Activated T-helper 1 cell treated with anti-CD3 and anti-CD28 coated beads, Interleukin-12 subunit alpha, Interleukin-12 subunit beta, Interleukin-2, Interleukin-4 antibody, amounts not matched to agents 30 ng/mL and 10 ng/mL and 1 ng/mL, durations not matched to agents 14 hours and 24 hours and 36 hours (primary cell): Measurements from ENCODE around the gene MIDN. TPM values are rescaled to one million over a fixed set of nuclear protein-coding genes. Genes with fewer than 3 reads are reported as not detected.

Experiments
- DNase-seq: peaks from one replicate; pipeline ENCODE4 v3.0.0; 2021; ENCODE audit warnings: low spot score
- H3K27ac Mint-ChIP-seq: one replicate; pipeline ENCODE4 v1.8.0; 2021; ENCODE audit warnings: mild to moderate bottlenecking, mixed read lengths
- H3K27me3 Mint-ChIP-seq: one replicate; pipeline ENCODE4 v1.8.0; 2022; ENCODE audit warnings: mild to moderate bottlenecking, moderate library complexity, mixed read lengths; ENCODE audit not compliant: insufficient read depth
- H3K36me3 Mint-ChIP-seq: one replicate; pipeline ENCODE4 v1.8.0; 2021; ENCODE audit warnings: low read depth, mixed read lengths
- H3K4me1 Mint-ChIP-seq: one replicate; pipeline ENCODE4 v1.8.0; 2021; ENCODE audit warnings: low read depth, mixed read lengths
- H3K4me3 Mint-ChIP-seq: one replicate; pipeline ENCODE4 v1.8.0; 2021; ENCODE audit warnings: mild to moderate bottlenecking, moderate library complexity, mixed read lengths
- H3K9me3 Mint-ChIP-seq: one replicate; pipeline ENCODE4 v1.8.0; 2021; ENCODE audit warnings: mixed read lengths
- intact Hi-C: fragments of 100-400 bp; cut with micrococcal nuclease; formaldehyde crosslinking; loops from one replicate; pipeline ENCODE4 v1.15.1; 2024
- total RNA-seq: library from RNA; stranded (reverse); gene quantifications from 2 replicates; pipeline ENCODE4 v1.2.3, GENCODE V29; 2022

The MIDN gene
- total RNA-seq, 1 donor from 2014 or later = 87.6 TPM

DNA sequence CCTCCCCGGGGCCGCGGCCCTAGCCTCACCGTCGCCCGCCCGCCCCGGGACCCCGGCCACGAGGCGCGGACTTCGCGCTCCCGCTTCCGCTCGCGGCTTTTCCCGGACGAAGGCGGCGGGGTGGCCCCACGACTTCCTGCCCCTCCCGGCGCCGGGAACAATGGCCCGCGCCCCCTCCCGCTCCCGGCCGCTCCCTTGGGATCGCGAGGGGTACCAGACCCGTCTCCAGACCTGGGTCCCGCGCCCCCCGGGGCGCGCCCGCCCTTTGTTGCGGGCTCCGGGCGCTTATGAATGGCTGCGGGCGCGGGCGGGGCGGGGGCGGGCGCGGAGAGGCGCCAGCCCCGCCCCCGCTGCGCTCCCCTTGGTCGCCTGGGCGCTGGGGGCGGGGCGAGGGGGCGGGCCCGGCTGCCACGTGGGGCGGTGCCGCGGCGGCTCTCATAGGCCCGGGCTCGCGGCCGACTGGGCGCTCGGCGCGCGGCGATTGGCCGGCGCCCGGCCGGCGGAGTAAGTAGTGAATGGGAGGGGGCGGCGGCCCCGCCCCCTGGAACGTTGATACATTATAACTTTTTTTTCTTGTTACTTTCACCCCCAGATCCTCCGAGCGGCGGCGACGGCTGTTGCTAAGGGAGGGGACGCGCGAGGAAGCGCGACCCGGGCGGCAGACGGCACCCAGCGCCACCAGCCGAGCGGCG is 1.1 kb downstream of the MIDN start:
- intact Hi-C loops = loop anchor here (1.0 to 10.0 kb wide), 7 partner anchors 8 to 614 kb away; partner anchors contain the start of genes ATP5F1D, CIRBP, KLF16 and STK11
- peak; percentile 91 for DNase-seq
- H3K27ac Mint-ChIP-seq = peak overlapping the region; percentile 86
- H3K4me3 Mint-ChIP-seq = peak overlapping the region; percentile 82
- no peaks in the 10 kb centered on the region for H3K27me3 Mint-ChIP-seq
- H3K36me3 Mint-ChIP-seq = peaks cover 18% of the 10 kb centered on the region
- H3K4me1 Mint-ChIP-seq = peaks cover 5% of the 10 kb centered on the region
- no peaks in the 10 kb centered on the region for H3K9me3 Mint-ChIP-seq

DNA sequence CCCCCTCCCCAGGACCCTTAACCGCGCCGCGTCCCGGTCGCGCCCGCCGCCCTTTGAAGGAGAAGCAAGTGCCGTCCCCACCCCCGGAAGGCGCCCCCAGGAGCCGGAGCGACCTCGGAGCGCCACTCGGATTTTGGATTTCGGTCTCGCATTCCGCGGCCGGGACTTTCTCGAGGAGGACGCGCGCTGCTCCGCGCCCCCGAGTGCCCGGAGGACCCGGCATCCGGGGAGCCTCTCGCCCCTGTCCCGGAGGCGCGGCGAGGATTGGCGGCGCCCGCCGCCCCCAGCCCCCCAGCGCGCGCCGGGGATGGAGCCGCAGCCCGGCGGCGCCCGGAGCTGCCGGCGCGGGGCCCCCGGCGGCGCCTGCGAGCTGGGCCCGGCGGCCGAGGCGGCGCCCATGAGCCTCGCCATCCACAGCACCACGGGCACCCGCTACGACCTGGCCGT is 1.6 kb downstream of the MIDN start:
- Mint-ChIP-seq H3K9me3 (no peaks in the 10 kb centered on the region), H3K36me3 (peaks cover 23% of the 10 kb centered on the region), H3K4me3 (peak overlapping the region; percentile 82), H3K4me1 (peaks cover 5% of the 10 kb centered on the region), H3K27ac (no peak overlapping the region), H3K27me3 (no peaks in the 10 kb centered on the region)
- intact Hi-C loops = loop anchor here (1.0 to 10.0 kb wide), 7 partner anchors 9 to 613 kb away; partner anchors contain the start of genes ATP5F1D, CIRBP, KLF16 and STK11
- DNase-seq = no peak

- intact Hi-C loops = no loop called here
- no peak for DNase-seq
- H3K4me3 Mint-ChIP-seq = peak overlapping the region; percentile 95
- peak overlapping the region; percentile 89 for H3K27ac Mint-ChIP-seq
- H3K9me3 Mint-ChIP-seq = no peaks in the 10 kb centered on the region
- no peaks in the 10 kb centered on the region for H3K27me3 Mint-ChIP-seq
- H3K36me3 Mint-ChIP-seq = peaks cover 24% of the 10 kb centered on the region
- H3K4me1 Mint-ChIP-seq = peaks cover 5% of the 10 kb centered on the region
Observed at GRCh38 chr19:1250437-1251260, 2.3 kb downstream of the MIDN start.

DNA sequence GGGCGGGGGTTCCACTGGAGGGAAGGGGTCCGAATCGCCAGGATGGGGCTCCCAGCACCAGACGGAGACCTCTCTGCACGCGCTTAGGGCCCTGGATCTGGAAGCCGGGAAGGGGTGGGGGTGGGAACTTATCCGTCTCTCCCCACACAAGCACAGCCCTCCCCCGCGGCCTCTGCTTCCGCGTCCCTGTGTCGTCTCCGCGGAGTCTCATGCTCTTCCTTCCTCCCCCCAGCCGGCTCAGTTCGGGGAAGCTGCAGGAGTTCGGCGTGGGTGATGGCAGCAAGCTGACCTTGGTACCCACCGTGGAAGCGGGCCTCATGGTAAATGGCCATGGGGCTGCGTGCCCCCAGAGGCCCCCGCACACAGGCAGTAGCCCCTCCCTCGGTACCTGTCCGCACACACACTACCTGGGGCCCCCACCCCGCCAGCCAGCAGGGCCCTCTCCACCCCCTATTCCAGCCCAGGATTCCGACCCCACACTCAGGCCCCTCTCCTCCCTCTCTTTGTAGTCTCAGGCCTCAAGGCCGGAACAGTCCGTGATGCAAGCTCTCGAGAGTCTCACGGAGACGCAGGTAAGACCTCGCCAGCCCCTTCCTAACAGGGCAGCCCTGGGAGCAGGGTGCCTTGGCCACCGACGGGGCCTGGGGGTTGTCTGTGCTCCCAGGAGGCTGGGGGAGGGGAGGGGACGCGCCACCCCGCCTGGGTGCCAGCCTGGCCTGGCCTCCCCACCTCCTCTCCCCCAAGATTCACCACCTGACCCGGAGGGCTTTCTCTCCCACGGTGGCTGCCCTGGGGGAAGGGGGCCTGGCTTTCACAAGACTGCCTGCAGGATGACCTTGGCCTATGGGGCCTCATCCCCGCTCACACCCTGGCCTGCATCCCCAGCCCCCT is 3.2 kb downstream of the MIDN start:
- no peaks in the 10 kb centered on the region for H3K27me3 Mint-ChIP-seq
- intact Hi-C loops = no loop called here
- H3K4me1 Mint-ChIP-seq = peaks cover 5% of the 10 kb centered on the region
- peaks cover 24% of the 10 kb centered on the region for H3K36me3 Mint-ChIP-seq
- peak; percentile 60 for DNase-seq
- H3K9me3 Mint-ChIP-seq = no peaks in the 10 kb centered on the region
- H3K4me3 Mint-ChIP-seq = peak overlapping the region; percentile 95
- H3K27ac Mint-ChIP-seq = peak overlapping the region; percentile 89

GRCh38 chr19:1252221-1252820 is 3.9 kb downstream of the MIDN start:
- intact Hi-C loops = no loop called here
- H3K27ac Mint-ChIP-seq = peak overlapping the region; percentile 86

GRCh38 chr19:1252821-1253513 is 4.6 kb downstream of the MIDN start:
- peak overlapping the region; percentile 95 for H3K4me3 Mint-ChIP-seq
- intact Hi-C loops = no loop called here

More at GRCh38 chr19:1252221-1252820, 3.9 kb downstream of the MIDN start:
- peaks cover 5% of the 10 kb centered on the region for H3K4me1 Mint-ChIP-seq
- DNase-seq = no peak
- H3K36me3 Mint-ChIP-seq = peaks cover 24% of the 10 kb centered on the region
- peak overlapping the region; percentile 95 for H3K4me3 Mint-ChIP-seq
- no peaks in the 10 kb centered on the region for H3K27me3 Mint-ChIP-seq
- H3K9me3 Mint-ChIP-seq = no peaks in the 10 kb centered on the region

GRCh38 chr19:1253514-1254080 is 5.2 kb downstream of the MIDN start:
- no peaks in the 10 kb centered on the region for H3K9me3 Mint-ChIP-seq
- peaks cover 15% of the 10 kb centered on the region for H3K4me1 Mint-ChIP-seq
- intact Hi-C loops = no loop called here
- H3K4me3 Mint-ChIP-seq = peak overlapping the region; percentile 95
- peak overlapping the region; percentile 88 for H3K27ac Mint-ChIP-seq
- H3K36me3 Mint-ChIP-seq = peaks cover 34% of the 10 kb centered on the region
- no peaks in the 10 kb centered on the region for H3K27me3 Mint-ChIP-seq
- DNase-seq = no peak

More at GRCh38 chr19:1252821-1253513, 4.6 kb downstream of the MIDN start:
- H3K27ac Mint-ChIP-seq = peak overlapping the region; percentile 88
- peak; percentile 64 for DNase-seq
- peaks cover 31% of the 10 kb centered on the region for H3K36me3 Mint-ChIP-seq
- H3K27me3 Mint-ChIP-seq = no peaks in the 10 kb centered on the region
- no peaks in the 10 kb centered on the region for H3K9me3 Mint-ChIP-seq
- H3K4me1 Mint-ChIP-seq = peaks cover 12% of the 10 kb centered on the region

DNA sequence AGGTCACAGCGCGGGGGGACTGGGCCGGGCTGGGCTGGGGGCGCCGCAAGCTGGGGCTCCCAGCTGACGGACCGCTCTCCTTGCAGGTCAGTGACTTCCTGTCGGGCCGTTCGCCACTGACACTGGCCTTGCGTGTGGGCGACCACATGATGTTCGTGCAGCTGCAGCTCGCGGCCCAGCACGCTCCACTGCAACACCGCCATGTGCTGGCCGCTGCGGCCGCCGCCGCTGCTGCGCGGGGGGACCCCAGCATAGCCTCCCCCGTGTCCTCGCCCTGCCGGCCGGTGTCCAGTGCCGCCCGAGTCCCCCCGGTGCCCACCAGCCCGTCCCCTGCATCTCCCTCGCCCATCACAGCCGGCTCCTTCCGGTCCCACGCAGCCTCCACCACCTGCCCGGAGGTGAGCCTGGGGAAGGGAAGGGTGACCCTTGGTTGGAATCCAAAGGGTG is 5.7 kb downstream of the MIDN start:
- DNase-seq = no peak
- Mint-ChIP-seq H3K36me3 (peaks cover 39% of the 10 kb centered on the region), H3K27me3 (no peaks in the 10 kb centered on the region), H3K4me3 (no peak overlapping the region), H3K4me1 (peaks cover 20% of the 10 kb centered on the region), H3K27ac (no peak overlapping the region), H3K9me3 (no peaks in the 10 kb centered on the region)
- intact Hi-C loops = no loop called here

GRCh38 chr19:1254530-1255185 is 6.3 kb downstream of the MIDN start:
- peak overlapping the region; percentile 33 for H3K4me3 Mint-ChIP-seq
- peaks cover 39% of the 10 kb centered on the region for H3K36me3 Mint-ChIP-seq
- H3K27ac Mint-ChIP-seq = peak overlapping the region; percentile 61
- no peaks in the 10 kb centered on the region for H3K27me3 Mint-ChIP-seq
- peaks cover 26% of the 10 kb centered on the region for H3K4me1 Mint-ChIP-seq
- no peaks in the 10 kb centered on the region for H3K9me3 Mint-ChIP-seq
- intact Hi-C loops = no loop called here
- no peak for DNase-seq

GRCh38 chr19:1255186-1256161 is 7.1 kb downstream of the MIDN start:
- Mint-ChIP-seq H3K4me3 (peak overlapping the region; percentile 33), H3K36me3 (peaks cover 40% of the 10 kb centered on the region), H3K27me3 (no peaks in the 10 kb centered on the region), H3K9me3 (no peaks in the 10 kb centered on the region), H3K27ac (no peak overlapping the region), H3K4me1 (peaks cover 30% of the 10 kb centered on the region)
- no peak for DNase-seq
- intact Hi-C loops = no loop called here
